GM18867 (cell line): ENCODE measurements around the gene CCSER1.
"Not testable (repeated sequence)": the region's sequence is repeated elsewhere in the genome, so short reads cannot be mapped to it uniquely, and the experiment has no call there.

Experiments used
- ATAC-seq: cut with Tn5 transposase; IDR thresholded peaks from one replicate; pipeline ENCODE4 v1.9.1; 2021; ENCODE audit warnings: mild to moderate bottlenecking, moderate library complexity; ENCODE audit not compliant: unreplicated experiment

The CCSER1 gene

DNA sequence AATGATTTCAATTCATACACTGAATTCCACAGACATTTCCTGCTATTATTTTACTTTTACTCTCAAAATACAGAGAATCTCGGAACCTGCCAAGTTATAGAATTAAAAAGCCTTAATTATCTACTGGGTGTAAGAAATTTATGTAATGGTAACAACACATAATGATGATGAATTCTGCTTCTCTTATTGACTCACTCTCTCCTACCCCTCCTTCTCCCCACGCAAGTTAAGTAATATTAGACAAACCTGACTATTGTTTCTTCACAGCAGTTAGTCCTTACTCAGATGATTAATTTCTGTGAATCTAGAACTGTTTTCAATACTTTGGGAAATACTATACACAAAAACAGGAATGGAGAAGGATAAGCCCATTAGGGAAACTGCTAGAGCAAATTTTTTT is 762.0 kb downstream of the CCSER1 start:
- no peak for ATAC-seq

DNA sequence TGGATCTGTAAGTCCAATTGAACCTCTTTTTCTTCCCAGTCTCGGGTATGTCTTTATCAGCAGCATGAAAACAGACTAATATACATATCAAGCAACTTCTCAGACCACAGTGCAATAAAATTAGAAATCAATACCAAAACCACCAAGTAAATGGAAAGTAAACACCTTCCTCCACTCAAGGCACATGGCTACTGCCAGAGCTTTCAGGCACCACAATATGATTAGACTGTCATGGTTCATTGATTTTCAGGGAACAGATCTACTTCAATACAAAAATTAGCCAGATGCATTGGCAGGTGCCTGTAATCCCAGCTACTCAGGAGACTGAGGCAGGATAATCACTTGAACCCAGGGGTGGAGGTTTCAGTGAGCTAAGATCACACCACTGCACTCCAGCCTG is 776.2 kb downstream of the CCSER1 start:
- ATAC-seq, result not testable (repeated sequence)

DNA sequence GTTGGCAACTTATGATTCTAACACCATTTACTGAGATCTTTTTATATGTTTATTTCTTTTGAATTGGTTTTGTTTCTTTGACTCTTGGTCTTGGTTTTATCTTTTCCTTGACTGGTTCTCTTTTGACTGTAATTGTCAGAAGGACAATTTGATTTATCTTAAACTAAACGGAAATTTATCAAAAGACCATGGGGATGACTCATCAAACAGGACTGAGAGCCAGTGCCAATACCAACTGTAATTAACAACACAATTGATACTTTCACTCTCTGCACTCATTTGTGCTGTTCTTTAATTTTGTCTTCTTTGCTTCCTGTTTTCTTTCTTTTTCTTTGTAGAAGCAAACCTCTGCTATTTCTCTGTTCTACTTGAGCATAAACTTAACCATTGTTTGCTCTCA is 776.8 kb downstream of the CCSER1 start:
- ATAC-seq, result no peak

DNA sequence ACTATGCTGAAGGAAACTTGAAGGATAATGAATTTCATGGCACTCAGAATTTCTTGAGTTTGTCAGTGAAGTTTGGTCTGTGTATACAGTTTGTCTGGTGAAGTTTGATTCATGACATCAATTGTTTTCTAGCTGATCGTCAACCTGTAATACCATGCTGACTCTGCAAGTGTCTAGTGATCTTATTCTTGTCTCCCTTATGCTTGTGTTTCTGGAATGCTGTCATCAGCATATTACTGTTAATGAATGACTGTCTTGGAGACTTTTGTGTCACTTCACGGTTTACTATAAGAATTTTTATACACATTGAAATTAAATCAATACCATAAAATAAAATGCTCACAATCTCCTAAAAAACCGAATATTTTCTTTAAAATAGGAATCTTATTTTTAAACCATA is 779.0 kb downstream of the CCSER1 start:
- no peak for ATAC-seq

DNA sequence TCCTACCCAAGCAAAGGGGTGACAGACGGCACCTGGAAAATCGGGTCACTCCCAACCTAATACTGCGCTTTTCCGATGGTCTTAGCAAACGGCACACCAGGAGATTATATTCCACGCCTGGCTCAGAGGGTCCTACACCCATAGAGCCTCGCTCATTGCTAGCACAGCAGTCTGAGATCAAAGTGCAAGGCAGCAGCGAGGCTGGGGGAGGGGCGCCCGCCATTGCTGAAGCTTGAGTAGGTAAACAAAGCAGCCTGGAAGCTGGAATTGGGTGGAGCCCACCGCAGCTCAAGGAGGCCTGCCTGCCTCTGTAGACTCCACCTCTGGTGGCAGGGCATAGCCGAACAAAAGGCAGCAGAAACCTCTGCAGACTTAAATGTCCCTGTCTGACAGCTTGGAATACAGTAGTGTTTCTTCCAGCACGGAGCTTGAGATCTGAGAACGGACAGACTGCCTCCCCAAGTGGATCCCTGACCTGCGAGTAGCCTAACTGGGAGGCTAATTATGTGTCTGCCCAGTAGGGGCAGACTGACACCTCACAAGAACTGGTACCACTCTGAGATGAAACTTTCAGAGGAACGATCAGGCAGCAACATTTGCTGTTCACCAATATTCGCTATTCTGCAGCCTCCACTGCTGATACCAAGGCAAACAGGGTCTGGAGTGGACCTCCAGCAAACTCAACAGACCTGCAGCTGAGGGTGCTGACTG is 784.7 kb downstream of the CCSER1 start:
- not testable (repeated sequence) for ATAC-seq

DNA sequence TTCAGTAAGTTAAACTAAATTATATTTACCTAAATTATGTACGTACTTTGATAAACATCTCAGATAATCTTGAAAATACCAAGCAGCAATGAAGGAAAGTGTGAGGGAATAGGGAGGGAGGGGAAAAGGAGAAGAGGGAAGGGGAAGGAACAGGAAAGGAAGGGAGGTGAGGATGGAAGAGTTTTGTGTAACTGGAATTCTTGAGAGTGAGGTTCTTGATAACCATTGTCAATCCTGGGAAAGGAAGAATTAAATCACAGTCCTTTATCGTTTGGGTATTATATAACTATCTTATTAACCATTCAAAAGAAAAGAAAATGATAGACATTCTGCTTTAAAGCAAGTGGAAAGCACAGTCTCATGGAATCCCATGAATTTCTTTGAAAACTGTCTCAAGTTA is 795.0 kb downstream of the CCSER1 start:
- no peak for ATAC-seq

DNA sequence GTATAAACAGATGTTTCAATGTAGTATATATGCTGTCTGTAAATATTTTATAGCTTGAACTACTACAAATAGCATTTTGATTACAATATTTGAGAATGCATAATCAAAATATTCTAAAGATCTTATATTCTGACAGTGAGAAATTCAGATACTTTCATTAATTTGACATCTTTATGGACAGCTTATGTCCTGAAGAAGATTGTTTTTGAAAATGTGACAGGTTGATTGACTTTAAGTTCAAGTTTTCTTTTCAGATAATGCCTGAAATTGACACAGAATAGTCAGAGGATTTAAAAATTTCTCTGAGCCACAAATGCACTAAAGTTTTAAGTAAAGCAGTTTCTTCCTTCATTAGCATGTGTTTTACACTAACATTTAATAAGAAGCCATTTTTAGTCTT is 799.8 kb downstream of the CCSER1 start:
- no peak for ATAC-seq

DNA sequence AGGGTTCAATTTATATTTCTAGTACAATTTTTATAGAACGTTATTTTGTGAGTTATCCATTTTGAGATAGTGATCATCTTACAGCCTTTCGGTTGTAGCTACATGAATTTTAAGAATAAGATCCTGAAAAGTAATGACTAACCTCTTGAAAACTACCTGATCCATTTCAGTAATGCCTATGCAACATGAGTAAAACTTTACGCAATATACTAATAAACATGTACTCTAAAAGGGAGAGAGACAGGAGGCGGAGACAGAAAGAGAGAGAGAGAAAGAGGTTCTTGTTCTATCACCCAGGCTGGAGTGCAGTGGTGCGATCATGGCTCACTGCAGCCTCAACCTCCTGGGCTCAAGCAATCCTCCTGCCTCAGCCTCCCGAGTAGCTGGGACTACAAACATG is 816.1 kb downstream of the CCSER1 start:
- ATAC-seq, result no peak

DNA sequence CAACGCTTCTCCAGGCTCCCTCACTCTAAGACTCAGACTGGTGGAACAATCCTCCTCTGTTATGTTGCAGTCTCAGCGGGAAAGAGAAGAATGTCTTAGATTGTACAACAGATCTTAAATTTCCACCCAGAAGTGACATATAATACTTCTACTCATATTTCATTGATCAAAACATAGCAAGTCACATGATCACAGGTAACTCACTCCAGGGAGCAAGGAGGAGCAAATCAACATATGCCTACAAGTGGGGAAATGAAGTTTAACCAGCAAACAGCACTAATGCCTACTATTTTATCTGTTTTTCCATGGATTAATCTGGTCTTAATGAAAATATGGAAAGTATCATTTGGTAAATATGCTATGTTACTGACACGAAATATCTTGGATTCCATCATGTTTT is 819.8 kb downstream of the CCSER1 start:
- no peak for ATAC-seq

DNA sequence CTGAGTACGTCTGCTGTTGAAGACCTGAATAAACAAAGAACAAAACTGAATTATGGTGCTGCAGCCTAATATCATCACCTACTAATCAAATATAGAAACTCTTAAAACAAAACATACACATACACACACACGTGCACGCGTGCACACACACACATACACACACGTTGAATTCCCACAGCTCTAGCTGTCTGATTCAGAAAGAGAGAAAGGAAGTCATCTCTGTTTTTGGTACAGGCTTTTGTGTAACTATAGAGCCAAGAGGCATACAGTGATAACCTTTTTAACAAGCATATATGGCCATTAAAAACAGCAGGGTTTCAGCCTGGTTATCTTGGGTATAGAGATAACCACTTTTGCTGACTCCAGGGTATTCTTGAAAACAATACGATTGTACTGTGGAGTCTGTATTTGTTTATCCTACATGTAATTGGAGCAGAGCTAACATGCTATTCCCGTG is 823.2 kb downstream of the CCSER1 start:
- no peak for ATAC-seq

DNA sequence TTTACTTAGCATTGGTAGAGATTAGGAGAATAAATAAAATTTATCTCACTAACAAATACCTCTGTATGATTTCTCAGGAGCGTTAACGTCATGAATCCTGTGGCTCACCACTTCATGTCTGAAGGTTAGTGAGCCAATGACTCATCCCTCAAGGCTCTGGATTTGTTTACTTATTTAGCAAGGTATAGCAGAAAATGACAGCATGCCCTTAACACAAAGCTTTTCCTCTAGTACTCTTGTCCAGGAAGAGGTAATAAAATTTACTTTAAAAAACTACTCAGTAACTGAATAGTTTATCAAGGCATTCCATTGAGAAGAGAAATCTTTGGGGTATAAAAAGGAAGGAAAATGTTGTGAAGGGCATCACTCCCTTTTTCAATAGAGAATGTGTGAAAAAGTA is 823.8 kb downstream of the CCSER1 start:
- ATAC-seq, result no peak

DNA sequence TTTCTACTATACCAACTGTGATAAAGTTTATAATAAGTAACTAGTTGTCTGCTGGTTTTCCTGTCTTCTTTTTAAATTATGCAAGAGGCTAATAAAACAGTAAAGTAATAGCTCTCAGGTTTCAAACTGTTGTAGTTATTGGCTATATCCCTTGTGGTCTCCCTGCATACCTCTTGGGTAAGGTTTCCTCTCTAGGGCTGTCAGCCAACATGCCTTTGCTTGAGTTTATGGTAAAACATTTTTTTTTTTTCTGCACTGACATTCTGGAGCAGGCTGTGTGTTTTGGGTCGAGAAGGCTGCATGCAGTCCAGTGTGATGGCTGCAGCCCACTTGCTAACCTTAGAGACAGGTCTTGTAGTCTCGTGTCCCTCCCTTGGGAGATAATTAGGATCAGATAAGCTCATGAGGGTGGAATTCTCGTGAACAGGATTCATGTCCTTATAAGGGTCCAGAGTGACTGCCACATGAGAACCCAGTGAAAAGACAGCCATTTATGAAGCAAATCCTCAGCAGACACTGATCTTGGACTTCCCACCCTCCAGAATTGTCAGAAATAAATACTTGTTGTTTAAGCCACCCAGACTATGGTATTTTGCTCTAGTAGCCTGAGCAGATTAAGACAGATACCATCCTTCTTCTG is 831.2 kb downstream of the CCSER1 start:
- ATAC-seq, result no peak

DNA sequence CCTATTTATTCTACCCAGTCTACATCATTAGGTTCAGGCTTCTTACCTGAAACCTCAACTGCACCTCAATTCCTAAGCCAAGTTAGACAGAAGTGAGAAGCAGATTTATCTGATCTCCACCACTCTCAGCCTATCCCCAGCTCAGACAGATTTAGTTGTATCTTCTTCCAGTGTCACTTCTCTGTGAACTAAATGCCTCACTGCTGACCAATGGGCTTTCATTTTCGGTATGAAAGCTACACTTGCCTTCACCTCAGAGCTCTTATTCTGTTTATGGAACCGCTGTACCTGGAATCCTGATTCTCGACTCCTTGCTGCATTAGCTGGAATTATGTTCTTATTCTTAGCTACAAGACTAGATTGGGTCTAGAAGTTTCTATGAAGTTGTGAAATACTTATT is 833.2 kb downstream of the CCSER1 start:
- ATAC-seq, result peak; percentile 90

DNA sequence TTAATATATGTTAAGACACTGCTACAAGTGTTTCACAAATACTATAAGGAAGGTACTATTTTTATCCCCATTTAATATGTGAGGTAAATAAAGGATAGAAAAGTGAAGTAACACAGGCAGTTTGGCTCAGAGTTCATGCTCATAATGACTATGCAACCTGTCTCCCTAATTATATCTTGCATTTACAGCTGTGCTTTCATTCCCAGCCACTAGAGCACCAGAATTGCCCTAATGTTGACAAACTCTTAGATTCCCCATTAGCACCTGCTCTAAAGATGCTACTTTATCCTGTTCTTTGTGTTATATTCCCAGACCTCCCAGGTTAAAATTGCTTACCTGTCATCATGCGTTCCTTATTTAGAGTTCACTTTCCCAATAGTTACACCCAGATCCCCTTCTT is 833.6 kb downstream of the CCSER1 start:
- ATAC-seq, result peak; percentile 24

DNA sequence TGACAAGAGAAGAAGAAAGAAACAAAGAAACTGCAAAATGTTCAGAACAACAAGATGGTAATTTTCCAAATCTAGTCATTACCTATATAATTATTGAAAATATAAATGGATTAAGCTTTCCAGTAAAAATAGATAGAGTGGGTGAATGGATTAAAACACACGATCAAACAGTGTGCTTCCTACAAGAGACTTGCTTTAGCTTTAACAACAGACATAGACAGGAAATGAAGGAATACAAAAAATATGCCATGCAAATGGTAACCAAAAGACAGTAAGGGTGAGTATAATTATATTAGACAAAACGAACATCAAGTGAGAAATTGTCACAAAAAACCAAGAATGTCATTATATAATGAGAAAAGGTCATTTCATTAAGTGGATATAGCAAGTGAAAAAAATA is 842.8 kb downstream of the CCSER1 start:
- no peak for ATAC-seq

DNA sequence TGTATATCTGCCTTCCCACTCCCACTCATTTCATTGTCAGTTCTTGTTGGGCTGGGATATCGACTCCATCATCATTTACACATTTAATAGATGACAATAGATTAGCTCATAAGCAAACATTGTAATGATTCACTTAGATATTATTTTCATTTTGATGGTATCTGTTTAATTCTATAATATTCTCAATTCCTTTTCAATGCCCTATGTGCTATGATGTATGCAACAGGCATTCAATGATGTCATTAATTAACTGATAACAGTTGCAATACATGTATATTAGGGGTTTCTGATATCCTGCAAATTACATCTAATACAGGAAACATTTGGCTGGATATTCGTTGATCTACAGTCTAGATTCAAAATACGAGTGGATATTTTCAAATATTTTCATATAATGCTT is 850.5 kb downstream of the CCSER1 start:
- no peak for ATAC-seq

DNA sequence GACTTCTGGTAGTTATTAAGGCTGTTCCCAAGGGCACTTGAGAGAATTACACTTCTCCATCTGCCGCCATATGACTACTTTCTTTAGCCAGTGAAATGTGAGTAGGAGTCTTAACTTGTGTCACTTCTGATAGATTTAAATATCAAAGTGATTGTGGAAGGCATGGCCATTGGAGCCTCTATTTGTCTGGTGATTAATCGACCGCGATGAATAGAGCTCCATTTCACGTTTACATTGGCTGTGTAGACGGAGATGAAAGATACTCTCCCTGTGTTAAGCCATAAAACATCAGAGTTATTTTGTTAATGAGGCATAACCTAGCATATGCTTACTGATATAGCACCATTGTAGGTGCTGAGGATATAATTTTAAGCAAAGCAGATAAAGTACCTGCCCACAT is 852.4 kb downstream of the CCSER1 start:
- ATAC-seq, result no peak

DNA sequence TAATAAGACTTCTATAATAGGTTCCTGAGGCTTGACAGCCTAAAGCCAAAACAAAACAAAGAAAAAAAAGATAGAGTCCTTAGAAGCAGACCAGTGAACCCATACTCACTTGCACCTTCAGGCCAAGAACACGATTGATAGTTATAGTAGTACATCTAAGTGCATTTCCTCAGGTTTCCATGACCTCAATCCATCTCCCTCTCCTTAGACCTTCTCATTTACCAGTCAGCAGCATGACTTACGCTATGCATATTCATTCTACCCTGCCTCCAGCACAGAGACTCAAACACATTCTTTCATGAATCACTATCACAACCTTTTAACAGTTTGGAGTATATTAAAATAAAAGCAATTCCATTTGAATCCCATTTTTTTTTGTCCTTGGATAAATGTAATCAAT is 855.6 kb downstream of the CCSER1 start:
- no peak for ATAC-seq

DNA sequence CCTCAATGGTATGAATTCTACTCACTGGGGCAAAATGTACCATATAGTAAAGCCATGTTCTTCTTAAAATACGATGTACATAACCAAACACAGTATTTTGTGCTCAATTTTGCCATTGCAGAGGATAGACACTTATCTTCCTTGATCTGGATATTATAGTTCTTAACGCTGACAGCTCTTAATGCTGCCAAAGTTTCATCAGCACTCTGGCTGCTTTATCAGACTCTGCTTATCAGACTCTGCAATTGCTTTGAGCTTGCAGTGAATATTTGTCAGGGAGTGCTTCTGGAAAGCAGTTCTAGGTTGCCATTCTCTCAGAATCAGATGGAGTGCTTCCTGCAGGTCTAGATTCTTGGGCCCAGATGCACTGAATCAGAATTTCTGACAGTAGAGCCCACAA is 863.1 kb downstream of the CCSER1 start:
- no peak for ATAC-seq

DNA sequence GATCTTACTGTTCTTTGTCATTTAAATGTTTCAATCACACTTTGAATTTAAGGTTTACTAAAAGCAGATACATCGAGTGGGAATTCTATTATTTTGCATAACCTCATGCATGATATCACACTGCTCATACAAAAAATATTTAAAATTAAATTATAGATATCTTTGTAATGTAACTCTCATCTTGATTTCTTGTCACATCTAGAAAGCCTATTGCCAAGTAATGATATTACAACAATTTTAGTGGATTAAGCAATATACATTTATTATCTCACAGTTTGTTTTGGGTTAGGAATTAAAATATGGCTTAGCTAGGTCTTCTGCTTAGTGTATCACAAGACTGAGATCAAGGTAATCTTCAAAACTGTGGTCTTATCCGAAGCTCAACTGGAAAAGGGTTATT is 865.0 kb downstream of the CCSER1 start:
- no peak for ATAC-seq

DNA sequence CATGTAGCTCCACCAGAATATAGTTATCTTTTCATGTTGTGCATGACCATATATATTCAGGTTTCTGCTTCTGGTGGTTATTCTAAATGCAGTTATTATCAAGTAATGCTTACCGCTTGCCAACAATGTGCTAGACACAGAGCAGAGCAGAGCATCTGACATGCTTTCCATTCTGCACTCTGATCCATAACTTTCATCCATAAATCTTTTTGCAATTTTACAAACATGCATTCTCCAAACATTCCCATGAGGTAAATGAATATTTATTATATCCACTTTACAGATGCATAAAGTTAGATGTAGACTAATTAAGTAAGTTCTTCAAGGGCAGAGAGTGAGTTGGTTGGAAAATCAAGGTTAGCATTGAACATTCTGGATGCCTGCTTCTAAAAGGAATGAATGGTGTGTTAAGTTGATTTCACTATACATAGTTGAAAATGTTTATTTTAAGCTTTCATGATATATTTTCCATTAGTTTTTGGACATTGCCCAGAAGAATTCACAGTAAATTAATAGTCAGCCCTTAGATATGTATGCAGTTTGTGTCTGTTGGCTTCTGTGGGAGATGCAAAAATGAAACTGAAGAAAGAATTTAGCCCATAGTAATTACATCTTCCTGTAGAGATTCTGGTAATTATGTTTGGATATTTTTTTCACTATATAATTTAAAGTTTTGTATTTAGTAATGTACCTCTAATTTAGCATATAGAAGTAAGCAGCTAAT is 867.8 kb downstream of the CCSER1 start:
- no peak for ATAC-seq

DNA sequence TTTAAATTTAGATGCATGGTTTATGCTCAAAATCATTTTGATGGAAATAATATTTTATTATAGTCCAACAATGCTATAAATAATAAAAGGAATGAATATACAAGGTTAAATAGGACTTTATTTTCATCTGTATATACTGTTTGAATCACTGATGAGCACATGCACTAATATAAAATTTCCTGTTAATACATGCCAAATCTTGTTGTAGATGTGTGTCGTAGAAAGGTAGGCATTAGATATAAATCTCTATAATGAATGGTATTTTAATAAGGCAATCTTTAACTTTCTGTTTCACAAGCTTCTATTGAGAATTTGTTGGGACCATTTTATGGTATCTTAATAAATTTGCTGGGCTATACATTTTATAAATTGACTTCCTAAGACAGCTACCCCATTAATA is 868.8 kb downstream of the CCSER1 start:
- no peak for ATAC-seq
